IMR-90 (cell line): ENCODE results near the gene POLR2F. TPM values are rescaled to one million over a fixed set of nuclear protein-coding genes. Genes with fewer than 3 reads are reported as not detected.

Experiments
- ATAC-seq: fragments of 200-7000 bp; cut with Tn5 transposase; 2 replicates; pipeline ENCODE4 v1.9.1; 2020; ENCODE audit warnings: low read depth, mild to moderate bottlenecking, moderate library complexity
- BruUV-seq: library from RNA; stranded (reverse); fragments of 400-500 nt; replicated peaks from 2 replicates; lab custom pipeline; 2021; lab: Mats Ljungman, UMichigan
- CTCF ChIA-PET: fragments of 300-600 bp; formaldehyde crosslinking; extraction: SDS; loops from one replicate; lab custom pipeline; 2021; ENCODE audit warnings: antibody characterized with exemption; lab: Yijun Ruan, JAX
- POLR2A ChIA-PET: fragments of 300-600 bp; sonication (Branson Sonifier 250); formaldehyde crosslinking; loops from one replicate; lab custom pipeline; 2022; ENCODE audit warnings: antibody characterized with exemption; ENCODE audit not compliant: unreplicated experiment; lab: Charles Lee
- DNase-seq: peaks from one replicate; pipeline ENCODE4 v3.0.0; 2013
- H2AFZ ChIP-seq: replicated peaks from 2 replicates; pipeline ENCODE3; 2013; ENCODE audit warnings: low read length, mild to moderate bottlenecking; ENCODE audit not compliant: poor library complexity
- H2AK5ac ChIP-seq: 2 replicates; pipeline ENCODE4 v1.6.1; 2013; ENCODE audit warnings: low read depth, low read length, inconsistent platforms
- H2AK9ac ChIP-seq: replicated peaks from 2 replicates; pipeline ENCODE3; 2013; ENCODE audit warnings: mild to moderate bottlenecking, low read depth, low read length, moderate library complexity; ENCODE audit not compliant: poor library complexity
- H2BK120ac ChIP-seq: 2 replicates; pipeline ENCODE4 v1.6.1; 2013; ENCODE audit warnings: low read depth, low read length, inconsistent platforms
- H2BK15ac ChIP-seq: 3 replicates; pipeline ENCODE4 v1.6.1; 2013; ENCODE audit warnings: low read depth, low read length, inconsistent platforms
- H2BK20ac ChIP-seq: 2 replicates; pipeline ENCODE4 v1.6.1; 2013; ENCODE audit warnings: low read depth, mild to moderate bottlenecking, inconsistent platforms, low read length, moderate library complexity
- H2BK5ac ChIP-seq: 2 replicates; pipeline ENCODE4 v1.6.1; 2013; ENCODE audit warnings: mild to moderate bottlenecking, low read depth, low read length, inconsistent platforms; ENCODE audit not compliant: poor library complexity, severe bottlenecking
- H3K14ac ChIP-seq: replicated peaks from 2 replicates; pipeline ENCODE4 v1.6.1; 2013; ENCODE audit warnings: low read depth, low read length, inconsistent platforms
- H3K18ac ChIP-seq: 2 replicates; pipeline ENCODE4 v1.6.1; 2013; ENCODE audit warnings: low read depth, low read length, control low read depth
- H3K23ac ChIP-seq: 2 replicates; pipeline ENCODE4 v1.6.1; 2013; ENCODE audit warnings: low read depth, low read length, inconsistent platforms
- H3K27ac ChIP-seq: 2 replicates; pipeline ENCODE4 v1.5.1; 2013; ENCODE audit warnings: mild to moderate bottlenecking, control low read depth, low read length; ENCODE audit not compliant: insufficient read depth
- H3K27me3 ChIP-seq: 2 replicates; pipeline ENCODE4 v1.6.1; 2013; ENCODE audit warnings: low read length; ENCODE audit not compliant: control insufficient read depth, insufficient read depth
- H3K36me3 ChIP-seq: 2 replicates; pipeline ENCODE4 v1.6.1; 2013; ENCODE audit warnings: low read length, mixed read lengths; ENCODE audit not compliant: control insufficient read depth, insufficient read depth
- H3K4ac ChIP-seq: 2 replicates; pipeline ENCODE4 v1.6.1; 2013; ENCODE audit warnings: low read depth, low read length, inconsistent platforms
- H3K4me1 ChIP-seq: 2 replicates; pipeline ENCODE4 v1.6.1; 2013; ENCODE audit warnings: low read length, mixed read lengths; ENCODE audit not compliant: control insufficient read depth, insufficient read depth
- H3K4me2 ChIP-seq: 2 replicates; pipeline ENCODE4 v1.6.1; 2013; ENCODE audit warnings: low read depth, mild to moderate bottlenecking, control low read depth, low read length, moderate library complexity
- H3K4me3 ChIP-seq: 2 replicates; pipeline ENCODE4 v1.5.1; 2013; ENCODE audit warnings: low read depth, mild to moderate bottlenecking, control low read depth, low read length, moderate library complexity; ENCODE audit not compliant: insufficient read depth
- H3K56ac ChIP-seq: 2 replicates; pipeline ENCODE4 v1.6.1; 2013; ENCODE audit warnings: low read length, inconsistent platforms; ENCODE audit not compliant: insufficient read depth; ENCODE audit errors: extremely low read depth
- H3K79me1 ChIP-seq, 2 experiments: 2 replicates each; pipeline ENCODE4 v1.6.1; 2013; ENCODE audit warnings: low read length in 2 of 2, inconsistent platforms in 1 of 2, low read depth in 1 of 2
- H3K9ac ChIP-seq: 2 replicates; pipeline ENCODE4 v1.6.1; 2013; ENCODE audit warnings: low read depth, low read length, control low read depth
- H3K9me1 ChIP-seq: 2 replicates; pipeline ENCODE4 v1.6.1; 2013; ENCODE audit warnings: low read length, inconsistent platforms; ENCODE audit not compliant: insufficient read depth
- H3K9me3 ChIP-seq: 2 replicates; pipeline ENCODE4 v1.6.1; 2013; ENCODE audit warnings: low read length; ENCODE audit not compliant: control insufficient read depth, insufficient read depth
- H4K20me1 ChIP-seq: 2 replicates; pipeline ENCODE4 v1.6.1; 2013; ENCODE audit warnings: low read length, inconsistent platforms; ENCODE audit not compliant: insufficient read depth
- H4K5ac ChIP-seq: 2 replicates; pipeline ENCODE4 v1.6.1; 2013; ENCODE audit warnings: mild to moderate bottlenecking, low read depth, low read length, control low read depth
- H4K8ac ChIP-seq, 2 experiments: 2 replicates each; pipeline ENCODE4 v1.6.1; 2013; ENCODE audit warnings: low read depth in 2 of 2, low read length in 2 of 2, control low read depth in 1 of 2, inconsistent platforms in 1 of 2
- H4K91ac ChIP-seq: 2 replicates; pipeline ENCODE4 v1.6.1; 2013; ENCODE audit warnings: low read depth, low read length, inconsistent platforms; ENCODE audit not compliant: insufficient read depth
- BHLHE40 ChIP-seq: fragments of 150-350 bp; IDR thresholded peaks from 2 replicates; pipeline ENCODE4 v1.6.1; 2016; ENCODE audit warnings: mild to moderate bottlenecking, low read depth, low read length
- CEBPB ChIP-seq: IDR thresholded peaks from 2 replicates; pipeline ENCODE4 v1.6.1; 2012; ENCODE audit warnings: low read depth, low read length, improper control_type of control experiment
- CHD1 ChIP-seq: IDR thresholded peaks from 2 replicates; pipeline ENCODE4 v1.6.1; 2012; ENCODE audit warnings: low read depth, low read length, improper control_type of control experiment
- ELK1 ChIP-seq: fragments of 150-350 bp; IDR thresholded peaks from 2 replicates; pipeline ENCODE4 v1.6.1; 2016; ENCODE audit warnings: low read depth, mild to moderate bottlenecking, low read length, moderate library complexity, borderline replicate concordance
- MAFK ChIP-seq: IDR thresholded peaks from 2 replicates; pipeline ENCODE4 v1.6.1; 2012; ENCODE audit warnings: low read depth, low read length, improper control_type of control experiment
- MAZ ChIP-seq: IDR thresholded peaks from 2 replicates; pipeline ENCODE4 v1.6.1; 2012; ENCODE audit warnings: low read depth, mild to moderate bottlenecking, low read length, improper control_type of control experiment, moderate library complexity, borderline replicate concordance
- MXI1 ChIP-seq: IDR thresholded peaks from 2 replicates; pipeline ENCODE4 v1.6.1; 2012; ENCODE audit warnings: low read depth, mild to moderate bottlenecking, low read length, moderate library complexity, borderline replicate concordance
- NFE2L2 ChIP-seq: fragments of 150-350 bp; IDR thresholded peaks from 2 replicates; pipeline ENCODE4 v1.6.1; 2016; ENCODE audit warnings: low read depth, mild to moderate bottlenecking, low read length
- RAD21 ChIP-seq: IDR thresholded peaks from 2 replicates; pipeline ENCODE4 v1.6.1; 2012; ENCODE audit warnings: low read length, improper control_type of control experiment
- RCOR1 ChIP-seq: IDR thresholded peaks from 2 replicates; pipeline ENCODE4 v1.6.1; 2012; ENCODE audit warnings: mild to moderate bottlenecking, low read length, improper control_type of control experiment; ENCODE audit not compliant: insufficient replicate concordance
- RFX5 ChIP-seq: IDR thresholded peaks from 2 replicates; pipeline ENCODE4 v1.8.0; 2012; ENCODE audit warnings: low read depth, mild to moderate bottlenecking, low read length, moderate library complexity
- USF2 ChIP-seq: fragments of 150-350 bp; IDR thresholded peaks from 2 replicates; pipeline ENCODE4 v1.6.1; 2017; ENCODE audit warnings: mild to moderate bottlenecking, antibody characterized with exemption, low read length, low read depth
- WGBS, 2 experiments: methylation state at CpG; one replicate each; pipeline versions ENCODE4 v1.1.5 to v1.1.7; 2013; ENCODE audit warnings: missing lambda C conversion rate in 2 of 2; ENCODE audit not compliant: insufficient read length in 1 of 2; ENCODE audit errors: extremely low coverage in 2 of 2; 5-methylcytosine and 5-hydroxymethylcytosine counted together
- dilution Hi-C: fragments of 300-500 bp; cut with HindIII; formaldehyde crosslinking; loops from one replicate; pipeline ENCODE4 v1.14.3; 2018; ENCODE audit warnings: low sequenced_read_pairs; ENCODE audit not compliant: unreplicated experiment
- in situ Hi-C: fragments of 300-500 bp; cut with MboI; formaldehyde crosslinking; loops from 3 replicates; pipeline ENCODE4 v1.14.3; 2019; ENCODE audit warnings: low sequenced_read_pairs, inconsistent platforms, mixed read lengths
- intact Hi-C: fragments of 100-400 bp; cut with micrococcal nuclease; formaldehyde crosslinking; loops from 2 replicates; pipeline ENCODE4 v1.10.0; 2022
- polyA plus RNA-seq, 3 experiments: library from polyadenylated mRNA; depleted of rRNA; stranded (reverse); fragments of >200 nt; gene quantifications; 2 replicates each; pipeline ENCODE4 v1.2.3, GENCODE V29; 2012; ENCODE audit warnings: low replicate concordance in 1 of 3
- total RNA-seq: library from RNA; depleted of rRNA; stranded (reverse); fragments of >200 nt; gene quantifications from 2 replicates; pipeline ENCODE4 v1.2.3, GENCODE V29; 2012

POLR2F gene
- total and polyA plus RNA-seq, 2 of the 4 experiments (the other 2 are of a cell fraction), result 26.0 to 147 TPM

DNA sequence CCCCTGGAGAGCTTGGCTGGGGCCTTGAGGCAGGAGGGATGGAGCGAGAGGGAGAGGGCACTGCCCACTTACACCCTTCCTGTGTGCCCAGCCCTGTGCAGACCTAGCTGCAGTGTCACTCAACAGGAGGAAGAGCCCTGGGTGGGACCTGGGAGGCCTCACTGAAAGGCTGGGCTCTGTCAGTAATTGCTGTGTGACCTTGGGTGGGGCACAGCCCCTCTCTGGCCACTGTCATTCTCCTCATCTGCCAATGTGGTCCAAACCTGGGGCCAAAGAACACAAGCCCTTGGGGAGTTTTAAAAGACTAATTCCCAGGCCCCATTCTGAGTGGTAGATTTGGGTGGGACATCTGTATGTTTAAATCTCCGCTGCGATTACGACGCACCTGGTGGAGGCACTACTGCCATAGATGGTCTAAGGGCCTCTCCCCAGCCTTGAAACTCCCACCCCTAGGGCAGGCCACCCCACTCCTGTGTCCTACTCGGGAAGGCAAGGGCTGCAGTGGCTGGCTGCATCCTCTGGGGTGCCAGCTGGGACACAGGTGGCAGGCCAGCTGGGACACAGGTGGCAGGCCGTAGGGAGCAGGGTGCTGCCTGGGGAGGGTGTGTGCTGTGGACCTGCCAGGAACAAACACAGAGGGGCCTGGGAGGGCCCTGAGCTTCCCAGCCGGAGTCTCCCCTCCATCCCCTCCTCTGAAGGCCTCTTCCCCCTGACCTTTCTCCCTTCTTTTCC, 43.2 kb downstream of the POLR2F start:
- BruUV-seq, result no TSS peak
- 40% methylated on average over 1 of the region's 8 CpGs; no CpG with 5 or more reads in 1 of the 2 experiments for WGBS, 2 experiments
- H3K18ac ChIP-seq, result no peak overlapping the region
- H2AFZ ChIP-seq, result no peak overlapping the region
- no peak overlapping the region for H3K4me3 ChIP-seq
- no peak overlapping the region for H2BK20ac ChIP-seq
- H3K9ac ChIP-seq, result no peak overlapping the region
- no peak overlapping the region for H3K4ac ChIP-seq
- H4K8ac ChIP-seq, result no peak overlapping the region
- peaks cover 9% of the 10 kb centered on the region; the same call in 1 of the 2 replicates for H3K9me1 ChIP-seq
- no peak overlapping the region for H2BK5ac ChIP-seq
- no peaks in the 10 kb centered on the region for H3K9me3 ChIP-seq
- H2AK9ac ChIP-seq, result no peak overlapping the region
- no peak overlapping the region for H3K27ac ChIP-seq
- H3K27me3 ChIP-seq, result peaks cover 11% of the 10 kb centered on the region; the same call in 1 of the 2 replicates
- H2AK5ac ChIP-seq, result no peak overlapping the region
- H3K56ac ChIP-seq, result no peak overlapping the region
- no peaks in the 10 kb centered on the region for H3K36me3 ChIP-seq
- no peak for ATAC-seq
- H3K4me1 ChIP-seq, result peaks cover 3% of the 10 kb centered on the region; the same call in 1 of the 2 replicates
- H4K20me1 ChIP-seq, result no peaks in the 10 kb centered on the region
- no peak overlapping the region for H3K4me2 ChIP-seq
- in situ Hi-C loops, result no loop called here
- TF ChIP-seq USF2 (no peak), CHD1 (no peak), MAZ (no peak), RAD21 (no peak), MXI1 (no peak), BHLHE40 (no peak), RCOR1 (no peak), ELK1 (no peak), MAFK (no peak), CEBPB (no peak), NFE2L2 (no peak), RFX5 (no peak)
- H2BK15ac ChIP-seq, result no peak overlapping the region
- no peaks in the 10 kb centered on the region for H3K79me1 ChIP-seq
- no peak overlapping the region for H4K91ac ChIP-seq
- H3K14ac ChIP-seq, result no peak overlapping the region
- no peak for DNase-seq
- intact Hi-C loops, result no loop called here
- no peak overlapping the region for H4K5ac ChIP-seq
- no peak overlapping the region for H2BK120ac ChIP-seq
- CTCF ChIA-PET, result no interaction called here
- dilution Hi-C loops, result no loop called here
- POLR2A ChIA-PET, result no interaction called here
- H3K23ac ChIP-seq, result no peak overlapping the region
